CD4-positive, alpha-beta T cell treated with Interferon gamma for 1 hour (primary cell): ENCODE measurements around the gene MRTFB.
"Not testable (repeated sequence)": the region's sequence is repeated elsewhere in the genome, so short reads cannot be mapped to it uniquely, and the experiment has no call there.

Experiments used
- DNase-seq: peaks from one replicate; pipeline ENCODE4 v3.0.0-alpha.2; 2020

The MRTFB gene

DNA sequence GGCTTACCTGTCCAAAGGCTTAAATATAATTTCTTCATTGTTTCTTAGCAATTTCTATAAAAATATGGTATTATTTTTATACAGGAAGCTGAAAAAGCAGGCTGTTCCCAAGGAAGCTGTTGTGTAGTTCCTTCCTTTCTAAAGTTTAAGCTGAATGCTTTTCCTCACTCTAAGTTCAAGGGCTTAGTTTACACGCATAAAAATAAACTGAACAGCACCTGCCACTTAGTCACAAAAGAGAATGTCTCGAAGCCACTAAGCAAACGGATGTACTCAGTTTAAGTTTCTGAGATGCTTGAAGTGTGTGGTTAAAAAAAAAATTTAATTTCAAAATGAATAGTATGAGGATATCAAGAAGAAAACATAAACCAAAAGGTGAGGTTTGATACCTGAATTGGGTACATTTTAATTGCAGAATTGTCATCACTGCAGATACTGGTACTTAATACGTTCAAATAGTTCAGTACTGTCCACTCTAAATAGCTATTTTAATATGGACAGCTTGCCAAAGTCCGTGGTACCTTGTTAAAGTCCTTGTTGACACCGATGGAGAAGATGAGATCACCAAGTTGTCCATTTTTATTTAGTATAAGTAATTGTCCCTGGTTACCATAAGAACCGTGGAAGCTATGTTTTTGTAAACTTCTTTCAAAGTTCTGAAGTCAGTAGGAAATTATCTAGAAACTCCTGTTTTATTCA lies 38.1 kb downstream of the MRTFB start:
- no peak for DNase-seq

DNA sequence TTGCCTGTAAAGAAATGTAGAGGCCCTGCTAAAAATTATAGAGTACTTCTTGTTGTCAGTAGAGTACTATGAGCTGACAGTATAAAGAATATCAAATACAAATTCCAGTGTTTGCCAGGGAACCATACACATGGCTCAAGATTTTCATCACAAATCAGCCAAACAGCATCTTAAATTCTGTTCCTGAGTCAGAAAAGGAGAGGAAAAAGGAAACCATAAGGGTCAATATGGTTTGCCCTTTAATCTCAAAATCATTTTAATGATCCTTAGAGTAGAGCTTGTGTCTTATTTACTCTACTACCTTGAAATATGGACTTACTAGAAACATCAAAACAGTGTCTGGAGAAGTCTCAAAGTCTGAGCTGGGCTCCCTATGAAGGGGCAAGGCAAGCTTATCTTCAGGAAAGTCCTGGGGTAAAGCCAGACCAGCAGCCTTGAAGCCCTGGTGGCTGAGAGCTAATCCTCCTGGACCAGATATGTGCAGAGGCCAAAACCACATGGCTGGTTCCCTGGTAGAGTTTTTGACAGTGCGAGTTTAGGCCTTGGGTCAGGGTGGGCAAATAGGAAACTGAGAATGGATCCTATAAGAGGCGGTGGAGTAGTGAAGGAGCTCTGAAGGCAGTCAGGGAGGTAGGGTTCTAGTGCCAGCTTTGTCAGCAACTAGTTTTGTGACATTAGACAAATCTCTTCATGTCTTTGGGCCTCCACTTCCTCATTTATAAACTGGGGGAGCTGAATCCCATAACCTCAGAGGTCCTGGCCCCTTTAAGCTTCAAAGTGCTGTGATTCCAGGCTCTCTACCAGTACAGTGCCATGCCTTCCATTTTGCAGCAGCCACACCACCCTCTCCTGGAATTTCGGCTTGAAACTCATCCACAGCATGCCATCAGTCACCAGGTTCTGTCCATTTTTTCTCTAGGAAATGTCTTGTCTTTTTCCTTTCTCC lies 38.9 kb downstream of the MRTFB start:
- DNase-seq = no peak

DNA sequence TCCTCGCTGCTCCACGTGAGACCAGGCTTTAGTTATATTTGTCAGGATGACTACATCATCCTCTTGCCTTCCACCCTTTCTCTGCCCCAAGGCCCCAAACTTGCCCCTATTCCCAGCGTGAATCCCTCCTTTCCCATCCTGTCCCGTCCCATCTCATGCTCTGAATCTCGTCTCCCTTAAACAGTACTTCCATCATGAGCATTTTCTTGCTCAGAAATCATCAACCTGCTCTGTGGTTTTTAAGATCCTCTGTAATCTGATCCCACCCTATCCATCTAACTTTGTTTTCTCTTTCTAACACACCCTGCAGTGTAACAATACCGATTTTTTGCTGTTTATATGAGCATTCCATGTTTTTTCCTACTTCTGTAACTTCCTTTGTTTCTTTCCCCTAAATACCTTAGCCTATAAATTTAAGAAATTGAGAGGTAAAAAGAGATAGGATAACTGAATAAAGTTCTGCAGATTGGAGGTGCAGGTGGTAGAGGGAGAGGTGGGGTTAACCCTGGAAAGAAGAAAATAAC lies 39.7 kb downstream of the MRTFB start:
- DNase-seq = no peak

DNA sequence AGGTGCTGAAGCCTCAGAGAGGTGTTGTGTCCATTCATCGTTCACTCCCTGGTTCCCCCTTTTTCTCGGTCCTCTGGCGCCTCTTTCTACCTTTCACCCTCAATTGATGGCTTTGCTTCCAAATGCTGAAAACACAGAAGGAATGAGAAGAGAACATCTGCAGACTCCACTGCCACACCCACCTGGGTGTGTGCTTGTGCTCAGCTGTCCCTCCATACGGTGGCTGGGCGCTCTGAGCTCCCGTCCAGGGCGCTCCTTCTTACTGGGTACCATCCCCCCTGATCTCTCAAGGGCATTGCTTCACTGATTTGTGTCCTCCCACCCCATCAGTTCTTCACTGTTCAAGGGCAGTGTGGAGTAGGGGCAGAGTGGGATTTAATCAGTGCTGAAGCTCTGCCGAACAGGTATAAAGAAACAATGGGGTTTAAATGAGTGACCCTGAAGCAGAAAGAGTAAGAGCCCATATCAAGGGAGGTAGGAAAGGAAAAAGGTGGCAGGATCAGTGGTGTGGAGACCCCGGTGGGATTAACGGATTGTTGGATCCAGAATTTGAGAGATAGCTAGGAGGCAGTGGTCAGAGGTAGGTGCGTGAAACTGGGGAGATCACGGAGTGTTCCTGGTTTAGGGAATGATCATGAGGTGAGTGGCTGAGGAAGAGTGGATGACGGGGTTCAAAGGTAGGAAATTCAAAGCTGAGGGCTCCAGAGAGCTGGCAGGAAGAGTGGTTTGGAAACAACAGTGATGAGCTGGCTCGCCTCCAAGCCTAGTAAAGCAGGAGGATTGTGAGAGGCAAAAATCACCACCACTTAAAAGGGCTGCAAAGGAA lies 40.8 kb downstream of the MRTFB start:
- DNase-seq = no peak

DNA sequence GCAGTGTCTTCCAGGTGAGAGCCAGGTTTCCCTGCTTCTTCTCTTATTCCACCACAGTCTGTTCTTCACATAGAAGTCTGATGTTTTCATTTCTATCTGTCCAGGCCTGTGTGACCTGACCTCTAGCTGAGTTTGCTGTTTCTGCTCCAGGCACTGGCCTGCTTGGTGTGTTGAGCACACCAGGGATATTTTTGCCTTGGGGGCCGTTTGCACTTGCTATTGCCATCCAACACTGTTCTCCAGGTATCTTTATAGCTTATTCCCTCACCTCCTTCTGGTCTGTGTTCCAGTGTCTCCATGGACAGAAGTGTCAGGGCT lies 41.4 kb downstream of the MRTFB start:
- DNase-seq = no peak

DNA sequence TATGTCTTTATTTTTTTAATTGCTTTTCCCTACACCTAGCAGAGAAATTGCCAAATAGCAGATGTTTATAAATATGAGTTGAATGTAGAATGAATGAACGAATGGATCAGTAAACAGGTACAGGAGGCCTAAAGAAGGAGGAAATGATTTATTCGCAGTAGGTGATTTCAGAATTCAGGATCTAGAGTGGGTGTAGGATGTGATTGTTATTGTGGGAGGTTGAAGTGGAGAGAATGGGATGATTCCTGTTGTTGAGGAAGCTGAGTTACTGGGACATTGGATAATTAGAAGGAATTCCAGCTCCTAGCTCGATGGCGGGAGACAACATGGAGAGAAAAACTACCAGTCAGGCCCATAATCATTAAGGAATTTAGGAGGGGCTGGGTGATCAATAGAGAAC lies 42.2 kb downstream of the MRTFB start:
- no peak for DNase-seq

DNA sequence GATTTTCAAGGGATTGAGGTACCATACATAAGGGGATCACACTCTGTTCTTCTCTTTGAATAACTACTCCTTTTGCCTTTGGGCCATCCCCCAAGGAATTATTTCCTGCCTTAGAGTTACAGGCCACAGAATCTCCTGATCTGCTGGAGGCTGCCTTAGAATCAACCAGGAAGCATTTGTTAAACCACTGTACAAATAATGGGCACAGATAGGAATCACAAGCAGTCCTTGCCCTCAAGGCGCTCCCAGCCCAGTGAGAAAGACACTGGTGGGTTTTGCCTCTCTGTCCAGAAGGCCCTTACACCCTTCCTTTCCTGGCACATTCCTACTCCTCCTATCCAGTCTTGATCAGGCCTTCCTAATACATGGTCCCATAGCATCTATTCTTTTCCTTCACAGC lies 45.9 kb downstream of the MRTFB start:
- DNase-seq = no peak

DNA sequence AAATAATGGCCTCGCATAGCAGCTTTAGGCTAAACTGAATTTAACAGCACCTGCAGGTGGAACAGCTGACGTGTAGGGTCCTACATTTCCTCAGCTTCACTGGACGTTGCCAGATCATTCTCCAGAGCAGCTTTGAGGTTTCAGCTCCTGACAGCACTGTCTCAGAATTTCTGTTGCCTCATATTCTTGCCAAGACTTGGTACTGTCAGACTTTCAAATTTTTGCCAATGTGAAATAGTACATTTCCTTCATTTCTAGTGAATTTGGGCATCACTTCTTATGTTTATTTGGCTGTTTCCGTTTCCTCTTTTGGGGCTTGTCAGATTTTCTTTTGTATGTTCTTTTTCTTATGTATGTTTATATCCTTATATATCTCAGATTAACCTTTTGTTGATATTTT lies 48.7 kb downstream of the MRTFB start:
- DNase-seq = no peak

DNA sequence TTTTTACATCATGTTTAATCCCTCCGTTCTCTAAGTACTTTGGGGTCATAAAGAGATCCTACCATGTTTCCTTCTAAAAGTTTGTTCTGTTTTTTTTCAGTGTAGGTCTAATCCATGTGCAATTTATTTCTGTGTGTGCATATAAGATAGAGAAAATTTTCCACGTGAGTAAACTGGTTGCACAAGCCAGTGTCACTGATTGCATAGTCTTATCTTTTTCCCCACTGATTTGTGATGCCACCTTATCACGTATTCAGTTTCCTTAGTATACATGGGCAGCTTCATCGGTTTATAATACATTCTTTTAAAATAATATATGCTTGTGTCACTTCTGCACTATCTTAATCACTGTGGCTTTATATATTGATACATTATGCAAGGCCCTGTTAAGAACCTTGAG lies 49.2 kb downstream of the MRTFB start:
- DNase-seq = no peak

GRCh38 chr16:14121142-14121541 lies 50.0 kb downstream of the MRTFB start:
- DNase-seq = no peak

- no peak for DNase-seq
These were observed 50.8 kb downstream of the MRTFB start for GRCh38 chr16:14121872-14122271.

GRCh38 chr16:14122430-14122829 lies 51.3 kb downstream of the MRTFB start:
- DNase-seq = not testable (repeated sequence)

- no peak for DNase-seq
These were observed 54.0 kb downstream of the MRTFB start for GRCh38 chr16:14125000-14125681.

GRCh38 chr16:14125708-14126107 lies 54.6 kb downstream of the MRTFB start:
- no peak for DNase-seq

DNA sequence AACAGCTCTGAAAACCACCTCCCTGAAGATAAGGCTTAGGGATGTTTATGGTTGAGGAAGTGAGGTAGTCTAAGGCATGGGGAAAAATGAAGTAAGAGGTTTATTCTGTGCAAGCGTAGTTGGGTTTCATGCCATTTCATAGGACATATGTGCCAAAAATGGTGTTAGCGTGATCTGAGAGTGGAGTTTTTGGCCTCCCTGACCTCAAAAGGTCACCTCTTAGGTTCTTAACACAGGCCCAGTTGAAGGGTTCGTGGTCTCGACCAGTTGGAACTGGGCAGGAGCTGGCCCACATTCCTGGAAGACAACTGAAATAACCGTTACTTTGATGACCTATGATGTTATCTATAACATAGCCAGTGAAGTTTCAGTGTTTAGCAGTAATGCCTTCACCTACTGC lies 57.0 kb downstream of the MRTFB start:
- DNase-seq = no peak

DNA sequence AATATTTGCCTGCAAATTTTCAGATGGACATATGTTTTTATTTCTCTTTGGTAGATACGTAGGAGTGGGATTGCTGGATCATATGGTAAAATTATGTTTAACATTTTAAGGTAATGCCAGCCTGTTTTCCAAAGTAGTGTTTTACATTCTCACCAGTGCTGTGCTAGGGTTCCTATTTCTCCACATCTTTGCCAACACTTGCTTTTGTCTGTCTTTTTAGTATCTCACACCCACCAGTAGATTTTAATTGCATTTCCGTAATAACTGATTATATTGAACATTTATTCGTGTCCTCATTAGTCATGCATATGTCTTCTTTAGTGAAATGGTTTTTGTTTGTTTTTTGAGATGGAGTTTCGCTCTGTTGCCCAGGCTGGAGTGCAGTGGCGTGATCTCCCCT lies 58.4 kb downstream of the MRTFB start:
- DNase-seq = no peak

GRCh38 chr16:14131774-14132695 lies 60.9 kb downstream of the MRTFB start:
- no peak for DNase-seq

GRCh38 chr16:14132696-14133048 lies 61.6 kb downstream of the MRTFB start:
- DNase-seq = no peak

DNA sequence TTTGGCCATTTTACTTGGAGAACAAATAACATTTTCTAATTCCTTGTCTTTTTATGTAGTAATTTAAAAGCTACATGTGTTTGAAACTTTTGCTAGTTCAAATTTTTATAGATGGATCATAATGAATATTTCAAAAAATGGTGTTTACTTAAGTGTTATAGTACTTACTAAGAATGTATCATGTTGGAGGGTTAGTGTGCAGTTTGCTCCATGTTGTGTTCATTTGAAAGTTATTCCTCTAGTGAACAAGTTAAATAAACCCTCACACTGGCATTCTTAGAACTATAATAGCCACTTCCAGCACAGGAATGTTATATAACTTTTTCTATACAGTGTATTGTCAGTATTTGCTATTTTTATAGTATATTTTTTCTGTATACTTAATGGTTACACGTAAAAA lies 62.8 kb downstream of the MRTFB start:
- DNase-seq = no peak

GRCh38 chr16:14135704-14136103 lies 64.6 kb downstream of the MRTFB start:
- DNase-seq = no peak

DNA sequence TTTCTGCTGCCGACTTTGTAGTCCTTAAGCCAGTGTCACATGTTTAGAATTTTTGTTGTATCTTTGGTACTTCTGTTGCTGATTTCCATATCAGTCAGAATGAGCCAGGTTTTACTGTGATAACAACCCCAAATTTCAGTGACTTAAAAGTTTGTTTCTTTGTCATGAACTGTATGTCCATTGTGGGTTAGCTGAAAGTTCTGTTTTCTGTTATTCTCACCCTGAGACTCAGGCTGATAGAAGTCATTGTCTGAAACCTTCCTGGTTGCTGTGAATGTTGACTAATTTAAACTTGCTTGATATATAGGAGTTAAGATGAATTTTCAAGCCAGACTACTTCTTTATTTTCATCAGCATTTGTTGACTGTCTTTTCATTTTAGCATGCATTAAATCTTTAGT lies 68.8 kb downstream of the MRTFB start:
- no peak for DNase-seq

GRCh38 chr16:14140923-14141322 lies 69.8 kb downstream of the MRTFB start:
- no peak for DNase-seq
